GM21786 (cell line): ENCODE measurements around the gene BCAS3.
"Not testable (repeated sequence)": the region's sequence is repeated elsewhere in the genome, so short reads cannot be mapped to it uniquely, and the experiment has no call there.

Experiments
- ATAC-seq: cut with Tn5 transposase; IDR thresholded peaks from one replicate; pipeline ENCODE4 v1.9.1; 2021; ENCODE audit not compliant: unreplicated experiment

BCAS3 gene

DNA sequence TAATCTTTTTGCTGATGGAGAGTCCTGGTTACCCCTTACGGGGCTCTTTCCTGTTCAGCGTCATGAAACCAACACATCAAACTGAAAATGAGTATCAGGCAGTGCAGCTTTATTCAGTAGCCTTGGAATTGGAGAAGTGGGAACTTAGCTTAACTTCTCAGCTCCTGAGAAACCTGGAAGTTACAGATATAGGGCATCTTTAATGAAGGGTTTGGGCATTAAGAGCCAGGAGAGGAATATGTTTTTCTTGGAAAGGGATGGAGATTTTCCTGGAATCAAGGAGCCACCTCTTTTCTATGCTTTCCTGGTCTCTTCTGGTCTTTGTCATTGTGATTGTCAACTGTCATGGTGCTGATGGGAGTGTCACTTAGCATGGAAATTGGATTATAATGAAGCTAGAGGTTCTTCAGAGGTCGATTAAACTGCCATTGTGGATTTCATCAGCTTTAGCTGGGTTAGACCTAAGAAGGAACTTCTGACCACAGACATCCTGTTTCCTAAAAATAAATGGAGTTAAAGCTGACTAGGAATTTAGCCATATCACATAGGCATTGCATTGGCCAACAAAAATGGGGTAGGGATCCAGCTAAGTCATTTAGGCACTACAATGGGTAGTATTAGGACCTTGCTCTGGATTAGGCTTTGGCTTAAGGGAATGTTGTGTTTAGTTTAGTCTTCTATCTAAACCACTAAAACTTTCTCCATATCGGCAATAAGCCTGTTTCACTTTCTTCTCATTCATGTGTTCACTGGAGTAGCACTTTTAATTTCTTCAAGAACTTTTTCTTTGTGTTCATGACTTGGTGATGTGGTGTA, 186.4 kb downstream of the BCAS3 start:
- ATAC-seq, result no peak

DNA sequence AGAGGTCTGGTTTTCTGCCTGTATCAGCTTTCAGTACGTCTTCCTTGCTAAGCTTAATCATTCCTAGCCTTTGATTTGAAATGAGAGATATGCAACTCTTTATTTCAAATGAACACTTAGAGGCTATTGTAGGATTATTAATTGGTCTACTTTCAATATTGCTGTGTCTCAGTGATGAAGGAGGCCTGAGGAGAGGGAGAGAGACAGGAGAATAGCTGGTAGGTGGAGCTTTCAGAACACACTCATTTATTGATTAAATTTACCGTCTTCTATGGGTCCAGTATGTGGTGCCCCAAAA, 187.0 kb downstream of the BCAS3 start:
- no peak for ATAC-seq

DNA sequence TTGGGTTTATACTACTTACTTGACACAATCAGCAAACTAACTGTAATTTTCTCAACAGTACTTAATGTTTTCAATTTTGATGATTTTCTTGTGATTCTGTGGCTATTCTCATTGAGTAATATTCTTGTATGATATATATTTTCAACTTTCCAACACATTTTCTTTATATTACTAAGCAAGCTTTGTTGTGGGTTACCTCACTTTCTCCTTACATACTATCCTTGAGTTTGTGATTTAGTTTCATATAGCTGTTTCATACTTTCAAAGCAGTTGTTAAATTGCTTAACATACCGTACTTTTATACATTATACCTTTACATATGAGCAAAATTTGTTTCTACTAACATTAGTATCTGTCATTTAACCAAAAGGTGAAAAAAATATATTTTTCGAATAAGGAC, 197.1 kb downstream of the BCAS3 start:
- ATAC-seq, result no peak

DNA sequence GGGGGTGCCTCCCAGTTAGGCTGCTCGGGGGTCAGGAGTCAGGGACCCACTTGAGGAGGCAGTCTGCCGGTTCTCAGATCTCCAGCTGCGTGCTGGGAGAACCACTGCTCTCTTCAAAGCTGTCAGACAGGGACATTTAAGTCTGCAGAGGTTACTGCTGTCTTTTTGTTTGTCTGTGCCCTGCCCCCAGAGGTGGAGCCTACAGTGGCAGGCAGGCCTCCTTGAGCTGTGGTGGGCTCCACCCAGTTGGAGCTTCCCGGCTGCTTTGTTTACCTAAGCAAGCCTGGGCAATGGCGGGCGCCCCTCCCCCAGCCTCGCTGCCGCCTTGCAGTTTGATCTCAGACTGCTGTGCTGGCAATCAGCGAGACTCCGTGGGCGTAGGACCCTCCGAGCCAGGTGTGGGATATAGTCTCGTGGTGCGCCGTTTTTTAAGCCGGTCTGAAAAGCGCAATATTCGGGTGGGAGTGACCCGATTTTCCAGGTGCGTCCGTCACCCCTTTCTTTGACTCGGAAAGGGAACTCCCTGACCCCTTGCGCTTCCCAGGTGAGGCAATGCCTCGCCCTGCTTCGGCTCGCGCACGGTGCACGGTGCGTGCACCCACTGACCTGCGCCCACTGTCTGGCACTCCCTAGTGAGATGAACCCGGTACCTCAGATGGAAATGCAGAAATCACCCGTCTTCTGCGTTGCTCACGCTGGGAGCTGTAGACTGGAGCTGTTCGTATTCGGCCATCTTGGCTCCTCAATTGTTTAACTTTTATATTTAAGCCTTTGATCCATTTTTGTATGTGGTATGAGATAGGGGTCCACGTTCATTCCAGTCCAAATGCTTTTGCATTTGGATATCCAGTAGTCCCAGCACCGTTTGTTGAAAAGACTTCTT, 209.3 kb downstream of the BCAS3 start:
- ATAC-seq, result not testable (repeated sequence)

DNA sequence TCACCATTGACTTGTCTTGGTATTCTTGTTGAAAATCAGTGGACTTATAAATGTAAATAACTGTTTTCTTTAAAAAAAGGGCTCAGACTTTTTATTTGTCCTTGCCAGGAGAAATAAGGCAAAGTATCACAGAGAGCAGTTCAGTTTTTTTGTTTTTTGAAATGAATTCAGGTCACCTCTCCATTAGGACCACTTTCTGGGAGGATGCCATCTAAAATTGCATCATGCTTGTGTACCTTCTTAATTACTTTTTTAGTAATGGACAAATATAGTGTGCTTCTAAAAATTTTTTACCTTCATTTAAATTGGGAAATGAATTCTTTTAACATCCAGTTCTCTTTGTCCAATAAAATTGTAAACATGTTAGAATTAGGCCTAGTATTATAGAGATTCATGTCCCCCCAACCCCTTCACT, 210.0 kb downstream of the BCAS3 start:
- no peak for ATAC-seq

DNA sequence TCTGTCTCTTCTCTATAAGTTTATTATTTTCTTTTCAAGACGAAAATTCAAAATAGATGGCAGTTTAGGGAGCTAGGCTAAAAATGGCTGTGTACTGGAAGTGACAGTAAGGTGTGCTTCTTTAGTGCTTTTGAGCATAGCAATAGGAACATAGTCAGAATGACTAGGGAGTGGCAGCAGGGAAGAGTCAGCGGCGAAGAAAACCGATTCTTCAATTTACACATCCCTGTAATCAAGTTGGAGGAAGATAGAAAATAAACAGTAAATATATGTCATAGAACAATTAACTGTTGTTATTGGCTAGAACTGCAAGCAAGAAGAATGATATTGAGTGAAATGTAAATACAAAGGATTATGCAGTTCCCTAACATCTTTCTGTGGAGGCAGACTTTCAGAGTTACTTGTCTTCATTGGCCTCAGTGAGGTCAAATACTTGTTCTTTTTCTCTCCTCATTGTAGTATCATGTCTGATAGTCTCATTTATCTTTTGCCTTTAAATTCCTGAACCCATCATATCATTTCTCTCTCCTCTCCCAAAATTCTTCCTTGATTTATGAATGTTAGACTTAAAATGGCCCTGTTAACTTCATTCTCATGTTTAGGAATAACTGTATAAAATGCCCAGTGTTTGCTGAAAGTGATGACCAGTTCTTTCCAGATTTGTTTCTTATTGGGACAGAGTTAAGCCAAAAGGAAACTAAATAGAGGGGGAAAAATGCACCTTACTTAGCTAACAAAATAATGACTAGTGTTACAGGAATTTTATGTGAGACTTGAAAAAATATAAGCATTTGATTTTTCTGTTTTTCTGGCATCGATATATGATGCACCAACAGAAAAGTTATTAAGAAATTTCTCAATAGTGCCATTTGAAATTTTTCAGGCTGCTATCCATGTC, 211.4 kb downstream of the BCAS3 start:
- ATAC-seq, result no peak

DNA sequence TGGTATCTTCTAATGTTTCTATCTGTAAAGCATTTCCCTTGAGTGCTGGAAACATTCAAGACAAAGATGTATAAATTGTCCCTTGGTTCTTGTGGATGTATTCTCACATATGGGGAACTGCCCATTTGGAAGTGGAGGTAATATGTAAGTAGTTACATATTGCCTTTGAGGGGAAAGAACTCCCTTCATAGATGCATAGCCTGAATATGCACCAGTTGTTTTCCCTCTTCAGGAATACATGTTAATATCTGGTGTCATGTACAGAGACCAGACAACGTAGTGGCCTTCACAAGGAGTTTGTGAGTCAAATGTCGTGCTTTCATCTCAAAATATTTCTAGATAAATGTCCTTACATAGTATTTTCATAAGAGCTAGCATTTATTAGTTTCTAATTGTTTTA, 213.5 kb downstream of the BCAS3 start:
- no peak for ATAC-seq

DNA sequence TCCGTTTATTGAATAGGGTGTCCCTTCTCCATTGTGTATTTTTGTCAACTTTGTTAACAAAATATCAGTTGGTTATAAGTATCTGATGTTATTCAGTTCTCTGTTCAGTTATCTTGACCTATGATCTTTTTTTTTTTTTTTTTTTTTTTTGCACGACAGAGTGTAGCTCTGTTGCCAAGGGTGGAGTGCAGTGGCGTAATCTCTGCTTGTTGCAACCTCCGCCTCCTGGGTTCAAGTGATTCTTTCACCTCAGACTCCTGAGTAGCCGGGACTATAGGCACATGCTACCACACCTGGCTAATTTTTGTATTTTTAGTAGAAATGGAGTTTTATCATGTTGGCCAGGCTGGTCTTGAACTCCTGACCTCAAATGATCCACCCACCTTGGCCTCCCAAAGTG, 215.8 kb downstream of the BCAS3 start:
- no peak for ATAC-seq

DNA sequence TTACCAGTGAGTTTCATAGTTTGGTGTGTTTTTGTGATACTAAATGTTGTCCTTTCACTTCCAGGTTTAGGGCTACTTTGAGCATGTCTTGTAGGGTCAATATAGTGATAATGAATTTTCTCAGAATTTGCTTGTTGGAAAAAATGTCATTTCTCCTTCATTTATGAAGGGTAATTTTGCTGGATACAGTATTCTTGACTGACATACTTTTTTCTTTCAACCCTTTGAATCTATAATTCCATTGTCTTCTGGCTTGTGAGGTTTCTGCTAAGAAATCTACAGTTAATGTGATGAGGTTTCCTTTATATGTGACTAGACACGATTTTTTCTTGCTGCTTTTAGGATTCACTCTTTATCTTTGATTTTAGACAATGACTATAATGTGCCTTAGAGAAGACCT, 219.3 kb downstream of the BCAS3 start:
- ATAC-seq, result no peak

DNA sequence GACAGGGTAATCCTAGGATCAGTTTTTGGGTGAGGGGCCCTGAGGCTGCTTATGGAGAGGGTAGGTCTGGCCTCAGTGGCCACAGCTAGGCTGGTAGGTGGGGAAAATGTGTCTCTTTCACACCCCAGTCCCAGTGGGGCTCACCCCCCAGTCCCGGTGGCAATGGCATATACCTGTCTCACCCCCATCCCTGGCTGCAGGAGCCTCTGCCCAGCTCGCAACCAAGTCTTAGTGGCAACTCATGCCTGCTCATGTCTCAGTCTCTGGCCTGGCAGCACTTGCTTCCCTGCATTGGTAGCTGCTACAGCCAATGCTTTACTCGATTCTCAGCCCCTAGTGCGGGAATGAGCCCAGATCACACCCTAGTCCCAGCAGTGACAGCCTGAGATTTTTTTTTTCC, 221.5 kb downstream of the BCAS3 start:
- no peak for ATAC-seq

DNA sequence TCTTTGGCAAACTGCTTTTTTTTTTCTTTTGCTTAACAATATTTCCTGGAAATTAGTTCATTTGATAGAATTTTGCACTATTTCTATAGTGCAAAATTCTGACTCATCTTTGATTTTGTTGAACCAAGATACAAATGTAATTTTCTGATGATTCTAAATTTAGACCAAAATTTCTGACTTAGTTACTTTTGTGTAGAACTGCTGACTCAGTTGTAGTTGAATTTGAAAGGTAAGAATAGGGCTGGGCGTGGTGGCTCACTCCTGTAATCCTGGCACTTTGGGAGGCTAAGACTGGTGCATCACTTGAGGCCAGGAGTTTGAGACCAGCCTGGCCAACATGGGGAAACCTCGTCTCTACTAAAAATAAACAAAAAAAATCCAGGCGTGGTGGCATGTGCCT, 223.0 kb downstream of the BCAS3 start:
- no peak for ATAC-seq

DNA sequence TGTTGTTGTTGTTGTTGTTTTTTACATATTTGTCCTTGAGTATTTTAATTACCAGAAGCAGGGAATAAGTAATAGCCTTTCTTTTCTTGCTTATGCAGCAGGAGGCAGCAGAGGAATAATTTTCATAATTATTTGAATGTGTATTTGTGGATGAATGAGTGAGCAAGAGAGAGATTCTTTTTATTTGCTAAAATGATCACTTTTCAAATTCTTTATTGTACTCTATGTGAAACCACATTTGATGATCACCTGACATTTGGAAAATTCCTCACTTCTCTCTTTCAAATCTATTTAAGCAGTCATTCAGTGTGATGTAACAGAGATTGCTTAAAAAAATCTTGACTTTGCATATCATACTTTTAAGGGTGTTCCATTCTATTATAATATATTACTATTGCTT, 223.6 kb downstream of the BCAS3 start:
- no peak for ATAC-seq

DNA sequence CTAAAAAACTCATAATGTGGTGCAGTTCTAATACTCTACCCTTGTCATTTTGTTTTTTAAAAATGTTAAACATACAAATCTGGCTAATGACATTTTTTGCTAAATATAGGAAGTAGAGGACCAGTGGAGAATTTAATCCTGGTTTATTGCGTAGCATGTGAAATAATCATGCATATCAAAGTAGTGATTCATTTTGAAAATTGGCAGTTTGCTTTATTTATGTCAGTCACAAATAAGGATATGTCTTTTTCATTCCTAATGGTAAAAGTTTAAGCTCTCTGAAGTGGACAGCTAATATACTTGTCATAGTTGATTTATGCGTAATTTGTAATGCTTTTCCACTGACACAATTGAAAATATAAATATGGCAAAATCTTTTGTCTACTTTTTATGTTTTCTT, 224.2 kb downstream of the BCAS3 start:
- ATAC-seq, result no peak

DNA sequence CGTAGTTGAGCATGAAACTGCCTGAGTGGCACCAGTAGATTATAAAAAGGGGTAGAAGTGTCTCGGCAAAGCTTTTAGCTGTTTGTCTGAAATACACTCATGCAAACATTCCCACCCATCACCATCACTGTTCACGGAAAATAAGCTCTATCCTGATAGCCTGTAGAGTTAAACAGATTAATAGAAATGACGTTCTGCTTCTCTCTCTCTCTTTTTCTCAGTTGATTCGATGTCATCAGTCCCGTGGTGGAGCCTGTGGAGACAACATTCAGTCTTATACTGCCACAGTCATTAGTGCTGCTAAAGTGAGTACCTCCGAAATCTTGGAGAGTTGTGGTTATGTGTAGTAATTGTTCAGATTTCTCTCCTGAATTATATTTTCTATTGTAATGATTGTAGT, 224.7 kb downstream of the BCAS3 start:
- ATAC-seq, result no peak

DNA sequence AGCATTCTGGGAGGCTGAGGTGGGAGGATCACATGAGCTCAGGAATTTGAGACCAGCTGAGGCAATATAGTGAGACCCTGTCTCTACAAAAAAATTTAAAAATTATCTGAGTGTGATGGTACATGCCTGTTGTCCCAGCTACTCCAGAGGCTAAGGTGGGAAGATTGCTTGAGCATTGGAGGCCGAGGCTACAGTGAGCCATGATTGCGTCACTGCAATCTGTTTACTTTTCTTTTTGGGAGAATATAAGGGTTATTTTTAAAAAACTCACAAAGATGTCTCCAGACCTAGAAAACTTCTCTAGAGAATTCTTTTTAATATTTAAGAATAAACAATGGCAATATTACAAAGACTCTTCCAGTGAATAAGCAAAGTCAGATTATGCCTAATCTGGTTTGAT, 226.9 kb downstream of the BCAS3 start:
- ATAC-seq, result no peak

DNA sequence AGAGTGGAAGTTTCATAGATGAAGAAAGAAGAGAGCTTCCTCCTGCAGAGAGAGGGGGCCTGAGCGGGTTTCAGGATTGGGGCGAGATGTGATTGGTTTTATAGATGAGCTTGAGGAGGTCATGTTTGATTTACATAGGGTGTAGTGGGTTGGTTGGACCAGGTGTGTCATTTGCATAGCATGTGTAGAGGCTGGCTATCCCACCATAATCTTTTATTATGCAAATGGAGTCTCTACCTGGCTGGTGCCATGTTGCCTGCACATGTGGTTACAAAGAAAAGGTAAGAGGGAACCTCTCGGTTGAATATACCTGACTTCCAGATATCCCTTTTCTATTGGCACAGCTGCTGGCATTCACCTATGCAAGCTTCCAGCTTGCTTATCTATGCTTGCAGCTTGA, 228.1 kb downstream of the BCAS3 start:
- no peak for ATAC-seq

DNA sequence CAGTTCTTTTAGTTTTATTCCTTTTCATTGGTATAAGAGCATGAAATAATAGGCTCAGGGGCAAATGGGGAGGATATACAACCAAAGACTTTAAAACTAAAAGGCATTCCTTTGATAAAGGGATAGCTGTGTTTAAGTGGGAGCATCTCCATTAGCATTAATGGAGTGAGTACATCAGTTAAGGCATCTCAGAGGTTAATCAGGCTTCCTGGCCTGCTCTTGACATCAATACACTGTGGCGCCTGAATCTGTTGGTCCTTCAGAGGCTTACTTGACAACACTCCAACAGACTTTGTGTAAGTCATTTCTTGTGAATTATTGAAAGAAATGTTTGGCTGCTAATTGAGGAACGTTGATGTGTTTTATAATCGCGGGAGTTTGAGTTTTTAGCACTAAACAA, 230.7 kb downstream of the BCAS3 start:
- no peak for ATAC-seq

DNA sequence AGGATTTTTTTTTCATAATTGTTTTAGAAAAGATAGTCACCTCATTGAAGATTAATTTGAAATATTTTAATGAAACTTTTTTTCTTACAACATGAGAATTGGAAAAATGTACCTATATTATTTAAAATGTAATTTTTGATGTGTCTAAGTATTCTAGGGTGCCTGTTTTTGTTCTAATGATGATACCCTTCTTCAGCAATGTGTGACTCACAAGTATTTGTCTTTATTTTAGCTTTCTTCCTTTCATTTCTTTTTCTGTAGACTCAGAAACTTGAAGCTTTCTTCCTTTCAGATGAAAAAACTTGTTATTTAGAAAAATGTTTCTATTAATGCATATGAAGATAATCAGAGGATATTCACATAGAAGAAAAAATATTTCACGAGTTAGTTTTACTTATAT, 231.8 kb downstream of the BCAS3 start:
- ATAC-seq, result no peak

DNA sequence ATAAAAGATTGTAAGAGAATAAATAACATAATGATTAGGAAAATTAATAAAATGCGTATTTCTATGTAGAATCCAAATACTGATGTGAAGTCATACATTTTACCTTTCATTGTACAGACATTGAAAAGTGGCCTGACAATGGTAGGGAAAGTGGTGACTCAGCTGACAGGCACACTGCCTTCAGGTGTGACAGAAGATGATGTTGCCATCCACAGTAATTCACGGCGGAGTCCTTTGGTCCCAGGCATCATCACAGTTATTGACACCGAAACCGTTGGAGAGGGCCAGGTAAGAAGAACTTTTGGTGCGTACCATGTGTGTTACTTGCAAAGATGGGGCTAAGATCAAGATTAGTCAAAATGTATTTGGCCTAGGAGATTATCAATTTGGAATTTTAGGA, 232.8 kb downstream of the BCAS3 start:
- no peak for ATAC-seq

DNA sequence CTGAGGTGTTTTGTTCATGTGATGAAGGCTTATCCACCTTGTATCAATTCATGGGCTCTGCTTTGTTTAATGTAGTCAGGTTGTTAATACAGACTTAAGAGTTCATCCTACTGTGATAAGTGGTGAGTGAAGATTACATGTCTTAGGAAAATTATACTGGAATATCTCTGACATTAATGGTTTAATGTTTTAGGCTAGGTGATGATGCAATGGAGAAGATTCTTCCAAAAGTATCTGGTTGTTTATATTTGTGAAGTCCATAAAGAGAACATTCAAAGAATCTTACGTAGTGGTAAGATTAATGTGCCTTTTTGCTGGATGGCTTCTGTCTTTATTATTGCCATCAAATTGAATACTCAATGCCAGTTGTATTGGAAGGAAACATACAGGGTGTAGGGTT, 236.4 kb downstream of the BCAS3 start:
- ATAC-seq, result no peak

DNA sequence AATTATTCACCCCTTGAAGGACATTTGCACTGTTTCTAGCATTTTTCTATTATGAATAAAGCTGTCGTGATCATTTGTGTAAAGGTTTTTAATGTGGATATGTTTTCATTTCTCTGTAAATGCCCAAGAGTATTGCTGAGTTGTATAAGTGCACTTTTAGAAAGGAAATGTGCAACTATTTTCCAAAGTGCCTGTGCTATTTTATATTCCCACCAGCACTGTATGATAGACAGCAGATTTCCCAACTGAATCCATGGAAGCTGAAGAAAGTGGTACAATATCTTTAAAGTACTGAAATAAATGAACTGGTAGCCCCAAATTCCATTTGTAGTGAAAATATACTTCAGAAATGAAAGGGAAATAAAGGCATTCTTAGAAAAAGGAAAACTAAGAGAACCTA, 238.4 kb downstream of the BCAS3 start:
- ATAC-seq, result no peak

DNA sequence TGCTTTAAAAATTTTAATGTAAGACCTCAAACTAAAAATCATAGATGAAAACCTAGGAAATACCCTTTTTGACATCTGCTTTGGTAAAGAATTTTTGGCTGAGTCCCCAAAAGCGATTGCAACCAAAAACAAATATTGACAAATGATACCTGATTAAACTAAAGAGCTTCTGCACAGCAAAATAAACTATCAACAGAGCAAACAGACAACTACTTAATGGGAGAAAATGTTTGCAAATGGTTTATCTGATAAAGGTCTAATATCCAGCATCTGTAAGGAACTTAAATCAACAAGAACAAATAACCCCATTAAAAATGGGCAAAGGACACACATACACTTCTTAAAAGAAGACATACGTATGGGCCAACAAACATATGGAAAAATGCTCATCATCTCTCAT, 242.5 kb downstream of the BCAS3 start:
- no peak for ATAC-seq
